Type B pancreatic cell (in vitro differentiated cells): Measurements from ENCODE around the gene MPPED1. TPM values are rescaled to one million over a fixed set of nuclear protein-coding genes. Genes with fewer than 3 reads are reported as not detected.

Experiments
- DNase-seq: peaks from one replicate; pipeline ENCODE4 v3.0.0; 2021; ENCODE audit warnings: mixed read lengths; ENCODE audit not compliant: unreplicated experiment; ENCODE audit errors: extremely low spot score
- H3K27ac Mint-ChIP-seq: 2 replicates; pipeline ENCODE4 v1.8.0; 2021; ENCODE audit warnings: mild to moderate bottlenecking, mixed read lengths
- H3K27me3 Mint-ChIP-seq: 2 replicates; pipeline ENCODE4 v1.8.0; 2021; ENCODE audit warnings: mixed read lengths
- H3K36me3 Mint-ChIP-seq: 2 replicates; pipeline ENCODE4 v1.8.0; 2021; ENCODE audit warnings: mixed read lengths
- H3K4me1 Mint-ChIP-seq: one replicate; pipeline ENCODE4 v1.8.0; 2021; ENCODE audit warnings: mixed read lengths; ENCODE audit not compliant: unreplicated experiment
- H3K4me3 Mint-ChIP-seq: 2 replicates; pipeline ENCODE4 v1.8.0; 2021; ENCODE audit warnings: mild to moderate bottlenecking, mixed read lengths
- H3K9me3 Mint-ChIP-seq: 2 replicates; pipeline ENCODE4 v1.8.0; 2021; ENCODE audit warnings: mixed read lengths
- CTCF ChIP-seq: fragments of 200-600 bp; sonication (generic); conservative IDR thresholded peaks from 2 replicates; pipeline ENCODE4 v1.5.0; 2021; ENCODE audit warnings: antibody characterized with exemption, mild to moderate bottlenecking
- long read RNA-seq: library from polyadenylated mRNA; unstranded; transcript quantifications from one replicate; pipeline ENCODE4 v2.0.0, GENCODE V29; 2020
- total RNA-seq: library from RNA; stranded (reverse); gene quantifications from 2 replicates; pipeline ENCODE4 v1.2.1, GENCODE V29; 2021; ENCODE audit warnings: low replicate concordance

The MPPED1 gene
- total RNA-seq = 0.83 and 1.2 TPM in 2 replicates
- long read RNA-seq = 0 reads

- H3K4me1 Mint-ChIP-seq = peaks cover 20% of the 10 kb centered on the region
- peaks cover 78% of the 10 kb centered on the region for H3K27me3 Mint-ChIP-seq
- H3K36me3 Mint-ChIP-seq = no peaks in the 10 kb centered on the region
- DNase-seq = no peak
- H3K27ac Mint-ChIP-seq = no peak within 1 kb of the TSS
- H3K9me3 Mint-ChIP-seq = no peaks in the 10 kb centered on the region
- no peak for TF ChIP-seq CTCF
- H3K4me3 Mint-ChIP-seq = peak within 1 kb of the TSS; percentile 88
Observed at GRCh38 chr22:43411869-43412807, at the start of gene MPPED1. TSS of gene MPPED1 (plus strand) at chr22:43412014. CDS start at chr22:43424986, 12,972 bp downstream.

GRCh38 chr22:43363315-43364168 lies 48.3 kb upstream of the MPPED1 start:
- Mint-ChIP-seq H3K9me3 (no peaks in the 10 kb centered on the region), H3K27ac (no peak overlapping the region), H3K4me3 (no peak overlapping the region), H3K36me3 (no peaks in the 10 kb centered on the region), H3K27me3 (peaks cover 27% of the 10 kb centered on the region), H3K4me1 (peaks cover 10% of the 10 kb centered on the region)
- DNase-seq = no peak
- no peak for TF ChIP-seq CTCF

GRCh38 chr22:43364169-43364435 lies 47.7 kb upstream of the MPPED1 start:
- Mint-ChIP-seq H3K9me3 (no peaks in the 10 kb centered on the region), H3K4me1 (peaks cover 11% of the 10 kb centered on the region), H3K27me3 (peaks cover 29% of the 10 kb centered on the region), H3K36me3 (no peaks in the 10 kb centered on the region), H3K4me3 (no peak overlapping the region), H3K27ac (no peak overlapping the region)
- no peak for DNase-seq
- TF ChIP-seq CTCF = no peak

GRCh38 chr22:43365715-43366440 lies 45.9 kb upstream of the MPPED1 start:
- Mint-ChIP-seq H3K27ac (no peak overlapping the region), H3K36me3 (no peaks in the 10 kb centered on the region), H3K27me3 (peaks cover 37% of the 10 kb centered on the region), H3K4me3 (no peak overlapping the region), H3K9me3 (no peaks in the 10 kb centered on the region), H3K4me1 (peaks cover 21% of the 10 kb centered on the region)
- no peak for DNase-seq
- no peak for TF ChIP-seq CTCF

GRCh38 chr22:43370036-43370435 lies 41.8 kb upstream of the MPPED1 start:
- peaks cover 5% of the 10 kb centered on the region for H3K9me3 Mint-ChIP-seq
- H3K4me1 Mint-ChIP-seq = peaks cover 26% of the 10 kb centered on the region
- no peak for TF ChIP-seq CTCF
- H3K27ac Mint-ChIP-seq = no peak overlapping the region
- H3K4me3 Mint-ChIP-seq = no peak overlapping the region
- DNase-seq = no peak
- no peaks in the 10 kb centered on the region for H3K36me3 Mint-ChIP-seq
- peaks cover 44% of the 10 kb centered on the region for H3K27me3 Mint-ChIP-seq
